OCI-LY3 (cell line): Measurements from ENCODE around the gene HTN3.

Source experiments
- H2AFZ ChIP-seq: fragments of 200-600, 300-600 bp; shearing (Covaris generic); 2 replicates; pipeline ENCODE4 v1.6.0; 2014; ENCODE audit warnings: antibody characterized with exemption, low read depth, low read length
- H3K27ac ChIP-seq: fragments of 200-600, 300-600 bp; sonication (generic); 2 replicates; pipeline ENCODE4 v1.5.1; 2014; ENCODE audit warnings: mild to moderate bottlenecking, low read length, moderate library complexity, mixed read lengths
- H3K27me3 ChIP-seq: fragments of 200-600, 300-600 bp; sonication (generic); 2 replicates; pipeline ENCODE4 v1.6.1; 2014; ENCODE audit warnings: low read depth, low read length, mixed read lengths
- H3K36me3 ChIP-seq: fragments of 200-600, 300-600 bp; sonication (generic); replicated peaks from 2 replicates; pipeline ENCODE3; 2014; ENCODE audit warnings: low read depth, low read length, mixed read lengths
- H3K4me1 ChIP-seq: fragments of 300-600, 200-600 bp; sonication (generic); 2 replicates; pipeline ENCODE4 v1.6.1; 2014; ENCODE audit warnings: low read length, mixed read lengths
- H3K4me2 ChIP-seq: fragments of 200-600, 300-600 bp; sonication (generic); 2 replicates; pipeline ENCODE4 v1.6.1; 2014; ENCODE audit warnings: low read length, mixed read lengths
- H3K4me3 ChIP-seq: fragments of 300-600, 200-600 bp; sonication (generic); 2 replicates; pipeline ENCODE4 v1.5.1; 2014; ENCODE audit warnings: antibody characterized with exemption, mild to moderate bottlenecking, low read length, moderate library complexity
- H3K79me2 ChIP-seq: fragments of 300-600, 200-600 bp; shearing (Covaris generic); 2 replicates; pipeline ENCODE4 v1.6.1; 2014; ENCODE audit warnings: mild to moderate bottlenecking, low read length, mixed read lengths
- H3K9ac ChIP-seq: fragments of 300-600, 200-600 bp; shearing (Covaris generic); 2 replicates; pipeline ENCODE4 v1.6.0; 2014; ENCODE audit warnings: mild to moderate bottlenecking, low read length, moderate library complexity
- H3K9me3 ChIP-seq: fragments of 200-600, 300-600 bp; shearing (Covaris generic); 2 replicates; pipeline ENCODE4 v1.6.1; 2014; ENCODE audit warnings: low read length, mixed read lengths; ENCODE audit not compliant: insufficient read depth
- H4K20me1 ChIP-seq: fragments of 200-600, 300-600 bp; sonication (generic); 2 replicates; pipeline ENCODE4 v1.6.1; 2016; ENCODE audit warnings: low read length, mixed read lengths; ENCODE audit not compliant: insufficient read depth
- CTCF ChIP-seq: fragments of 200-600, 300-600 bp; sonication (generic); IDR thresholded peaks from 2 replicates; pipeline ENCODE4 v1.5.1; 2014; ENCODE audit warnings: antibody characterized with exemption, low read length, low read depth
- EZH2phosphoT487 ChIP-seq: fragments of 200-600 bp; shearing (Covaris generic); IDR thresholded peaks from 2 replicates; pipeline ENCODE4 v1.6.1; 2018; ENCODE audit warnings: antibody characterized with exemption, mixed run types, low read depth

Gene HTN3

GRCh38 chr4:69995526-69996016, 32.7 kb upstream of the HTN3 start, which contains the start of gene STATH:
STATH (plus strand) TSS chr4:69995966; CDS start chr4:69998438, 2,472 bp downstream.
- H3K4me1 ChIP-seq = no peaks in the 10 kb centered on the region
- H3K79me2 ChIP-seq = no peaks in the 10 kb centered on the region
- no peaks in the 10 kb centered on the region for H4K20me1 ChIP-seq
- H3K9ac ChIP-seq = no peak within 1 kb of the TSS
- H3K4me2 ChIP-seq = no peak within 1 kb of the TSS
- no peak within 1 kb of the TSS for H2AFZ ChIP-seq
- H3K27ac ChIP-seq = no peak within 1 kb of the TSS
- H3K4me3 ChIP-seq = no peak within 1 kb of the TSS
- no peaks in the 10 kb centered on the region for H3K27me3 ChIP-seq
- no peaks in the 10 kb centered on the region for H3K9me3 ChIP-seq
- no peak for TF ChIP-seq CTCF
- no peak for TF ChIP-seq EZH2phosphoT487
- H3K36me3 ChIP-seq = no peaks in the 10 kb centered on the region

GRCh38 chr4:69999420-69999819, 28.8 kb upstream of the HTN3 start:
- Histone ChIP-seq H3K4me1 (no peaks in the 10 kb centered on the region), H3K36me3 (no peaks in the 10 kb centered on the region), H3K27ac (no peak overlapping the region), H3K27me3 (no peaks in the 10 kb centered on the region), H3K9me3 (no peaks in the 10 kb centered on the region), H4K20me1 (no peaks in the 10 kb centered on the region), H3K79me2 (no peaks in the 10 kb centered on the region), H2AFZ (no peak overlapping the region), H3K9ac (no peak overlapping the region), H3K4me2 (no peak overlapping the region), H3K4me3 (no peak overlapping the region)
- no peak for TF ChIP-seq CTCF
- no peak for TF ChIP-seq EZH2phosphoT487

- H3K4me1 ChIP-seq = no peaks in the 10 kb centered on the region
- no peaks in the 10 kb centered on the region for H3K27me3 ChIP-seq
- H3K36me3 ChIP-seq = no peaks in the 10 kb centered on the region
- no peak overlapping the region for H3K9ac ChIP-seq
- no peak overlapping the region for H3K4me2 ChIP-seq
- no peak overlapping the region for H3K27ac ChIP-seq
- H3K9me3 ChIP-seq = no peaks in the 10 kb centered on the region
- H3K4me3 ChIP-seq = no peak overlapping the region
- no peak for TF ChIP-seq CTCF
- TF ChIP-seq EZH2phosphoT487 = no peak
- H3K79me2 ChIP-seq = no peaks in the 10 kb centered on the region
- H4K20me1 ChIP-seq = no peaks in the 10 kb centered on the region
- no peak overlapping the region for H2AFZ ChIP-seq
Observed at GRCh38 chr4:70000711-70001110, 27.5 kb upstream of the HTN3 start.

- H3K79me2 ChIP-seq = no peaks in the 10 kb centered on the region
- H3K27ac ChIP-seq = no peak overlapping the region
- H4K20me1 ChIP-seq = no peaks in the 10 kb centered on the region
- H3K4me2 ChIP-seq = no peak overlapping the region
- H3K4me1 ChIP-seq = no peaks in the 10 kb centered on the region
- H3K4me3 ChIP-seq = no peak overlapping the region
- no peaks in the 10 kb centered on the region for H3K27me3 ChIP-seq
- no peaks in the 10 kb centered on the region for H3K36me3 ChIP-seq
- H3K9ac ChIP-seq = no peak overlapping the region
- no peak overlapping the region for H2AFZ ChIP-seq
- TF ChIP-seq EZH2phosphoT487 (no peak), CTCF (no peak)
- H3K9me3 ChIP-seq = no peaks in the 10 kb centered on the region
Observed at GRCh38 chr4:70002507-70002906, 25.8 kb upstream of the HTN3 start.
